NB4 (cell line): ENCODE measurements around the gene IRF9.

Experiments
- POLR2A ChIP-seq: IDR thresholded peaks from 2 replicates; pipeline ENCODE4 v1.6.1; 2011; ENCODE audit warnings: mild to moderate bottlenecking; ENCODE audit not compliant: insufficient read length; ENCODE audit errors: extremely low read depth
- TF ChIP-seq, protein P1 (sequence below): IDR thresholded peaks from one replicate; pipeline ENCODE4 v1.5.1; 2012; ENCODE audit warnings: low read depth, low read length

DNA sequence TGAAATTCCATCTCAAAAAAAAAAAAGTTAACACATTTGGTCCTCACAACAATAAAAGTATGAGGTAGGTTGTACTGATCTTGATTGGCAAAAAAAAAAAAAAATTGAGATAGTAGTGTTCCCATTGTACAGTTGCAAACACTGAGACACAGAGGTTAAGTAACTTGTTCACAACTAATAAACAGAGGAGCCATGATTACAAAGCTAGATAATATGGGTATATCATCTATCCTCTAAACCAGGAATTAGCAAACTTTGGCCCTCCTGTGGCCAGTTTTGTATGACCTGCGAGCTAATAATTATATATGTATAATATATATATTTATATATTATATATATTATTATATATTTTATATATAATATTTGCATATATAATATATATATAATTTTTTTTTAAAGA lies 27.3 kb upstream of the IRF9 start:
- TF ChIP-seq, protein P1, sequence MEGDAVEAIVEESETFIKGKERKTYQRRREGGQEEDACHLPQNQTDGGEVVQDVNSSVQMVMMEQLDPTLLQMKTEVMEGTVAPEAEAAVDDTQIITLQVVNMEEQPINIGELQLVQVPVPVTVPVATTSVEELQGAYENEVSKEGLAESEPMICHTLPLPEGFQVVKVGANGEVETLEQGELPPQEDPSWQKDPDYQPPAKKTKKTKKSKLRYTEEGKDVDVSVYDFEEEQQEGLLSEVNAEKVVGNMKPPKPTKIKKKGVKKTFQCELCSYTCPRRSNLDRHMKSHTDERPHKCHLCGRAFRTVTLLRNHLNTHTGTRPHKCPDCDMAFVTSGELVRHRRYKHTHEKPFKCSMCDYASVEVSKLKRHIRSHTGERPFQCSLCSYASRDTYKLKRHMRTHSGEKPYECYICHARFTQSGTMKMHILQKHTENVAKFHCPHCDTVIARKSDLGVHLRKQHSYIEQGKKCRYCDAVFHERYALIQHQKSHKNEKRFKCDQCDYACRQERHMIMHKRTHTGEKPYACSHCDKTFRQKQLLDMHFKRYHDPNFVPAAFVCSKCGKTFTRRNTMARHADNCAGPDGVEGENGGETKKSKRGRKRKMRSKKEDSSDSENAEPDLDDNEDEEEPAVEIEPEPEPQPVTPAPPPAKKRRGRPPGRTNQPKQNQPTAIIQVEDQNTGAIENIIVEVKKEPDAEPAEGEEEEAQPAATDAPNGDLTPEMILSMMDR: no peak
- TF ChIP-seq POLR2A: no peak
